ENCODE results near the gene NPAS4.

The NPAS4 gene

DNA sequence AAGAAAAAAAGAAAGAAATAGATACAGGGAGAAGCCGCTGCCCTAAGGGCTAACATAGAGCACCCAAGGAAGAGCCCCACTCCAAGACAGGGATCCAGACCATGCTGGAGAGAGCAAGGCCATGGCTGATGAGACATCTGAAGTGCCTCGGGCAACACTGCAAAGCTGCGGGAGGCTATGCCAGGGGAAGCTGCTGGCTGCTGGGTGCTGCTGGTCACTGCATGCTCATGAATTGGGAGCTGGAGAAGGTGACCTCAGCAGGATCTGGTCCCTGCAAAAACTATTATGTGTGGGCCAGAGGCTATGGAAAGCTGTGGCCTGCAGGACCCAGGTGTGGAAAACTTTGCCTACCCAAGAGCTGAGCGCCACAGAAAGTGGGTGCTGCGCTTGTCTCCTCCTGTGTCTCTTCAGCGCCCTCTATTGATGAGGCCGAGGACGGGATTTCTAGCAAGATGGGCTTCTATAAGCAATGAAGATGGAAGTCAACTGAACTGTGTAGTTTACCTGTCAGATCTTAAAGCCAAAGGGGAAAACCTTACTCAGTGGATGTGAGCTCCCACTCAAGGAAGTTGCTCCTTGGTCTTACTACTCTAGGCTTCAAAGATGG is 32.0 kb upstream of the NPAS4 start:
- TF ChIP-seq, protein P1, sequence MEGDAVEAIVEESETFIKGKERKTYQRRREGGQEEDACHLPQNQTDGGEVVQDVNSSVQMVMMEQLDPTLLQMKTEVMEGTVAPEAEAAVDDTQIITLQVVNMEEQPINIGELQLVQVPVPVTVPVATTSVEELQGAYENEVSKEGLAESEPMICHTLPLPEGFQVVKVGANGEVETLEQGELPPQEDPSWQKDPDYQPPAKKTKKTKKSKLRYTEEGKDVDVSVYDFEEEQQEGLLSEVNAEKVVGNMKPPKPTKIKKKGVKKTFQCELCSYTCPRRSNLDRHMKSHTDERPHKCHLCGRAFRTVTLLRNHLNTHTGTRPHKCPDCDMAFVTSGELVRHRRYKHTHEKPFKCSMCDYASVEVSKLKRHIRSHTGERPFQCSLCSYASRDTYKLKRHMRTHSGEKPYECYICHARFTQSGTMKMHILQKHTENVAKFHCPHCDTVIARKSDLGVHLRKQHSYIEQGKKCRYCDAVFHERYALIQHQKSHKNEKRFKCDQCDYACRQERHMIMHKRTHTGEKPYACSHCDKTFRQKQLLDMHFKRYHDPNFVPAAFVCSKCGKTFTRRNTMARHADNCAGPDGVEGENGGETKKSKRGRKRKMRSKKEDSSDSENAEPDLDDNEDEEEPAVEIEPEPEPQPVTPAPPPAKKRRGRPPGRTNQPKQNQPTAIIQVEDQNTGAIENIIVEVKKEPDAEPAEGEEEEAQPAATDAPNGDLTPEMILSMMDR (IDR thresholded peaks at IDR 0.05), result peak; percentile 32
- no peak for DNase-seq (ENCODE audit: low spot score)
- no peak overlapping the region for H3K4me3 ChIP-seq
- no peak overlapping the region for H3K27ac ChIP-seq

DNA sequence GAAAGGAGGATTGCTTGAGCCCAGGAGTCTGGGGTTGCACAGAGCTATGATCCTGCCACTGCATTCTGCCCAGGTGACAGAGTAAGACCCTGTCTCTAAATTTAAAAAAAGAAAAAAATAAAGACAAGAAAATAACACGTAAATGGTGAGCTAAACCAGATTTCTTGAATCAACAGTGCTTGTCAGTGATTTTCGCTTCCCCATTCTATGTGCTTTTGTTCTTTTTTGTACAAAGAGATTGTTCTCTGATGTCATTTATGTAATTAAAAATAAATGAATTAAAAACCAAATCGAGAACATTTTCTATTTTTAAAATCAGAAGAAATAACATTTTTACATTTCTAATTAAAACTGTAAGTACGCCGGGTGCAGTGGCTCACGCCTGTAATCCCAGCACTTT is 29.5 kb upstream of the NPAS4 start:
- H3K4me3 ChIP-seq, result no peak overlapping the region
- H3K27ac ChIP-seq, result no peak overlapping the region
- TF ChIP-seq, protein P1 (IDR thresholded peaks at IDR 0.05), result no peak
- no peak for DNase-seq (ENCODE audit: low spot score)

DNA sequence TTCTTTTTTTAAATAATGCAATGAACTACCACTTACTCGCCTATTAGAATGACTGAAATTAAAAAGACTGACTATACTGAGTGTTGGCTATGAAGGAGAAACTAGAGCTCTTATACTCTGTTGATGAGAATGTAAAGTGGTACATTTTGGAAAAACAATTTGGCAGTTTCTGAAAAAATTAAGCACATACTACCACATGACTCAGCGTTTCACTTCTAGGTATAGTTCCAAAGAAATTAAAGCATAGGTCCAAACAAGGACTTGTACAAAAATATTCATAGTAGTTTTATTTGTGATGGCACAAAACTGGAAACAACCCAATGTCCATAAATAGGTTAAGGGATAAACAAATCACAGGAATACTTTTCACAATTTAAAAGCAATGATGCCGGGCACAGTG is 26.9 kb upstream of the NPAS4 start:
- H3K4me3 ChIP-seq, result no peak overlapping the region
- DNase-seq (ENCODE audit: low spot score), result no peak
- TF ChIP-seq, protein P1 (IDR thresholded peaks at IDR 0.05), result no peak
- H3K27ac ChIP-seq, result no peak overlapping the region

GRCh38 chr11:66407651-66408050 is 13.2 kb upstream of the NPAS4 start:
- TF ChIP-seq, protein P1 (IDR thresholded peaks at IDR 0.05), result no peak
- H3K27ac ChIP-seq, result no peak overlapping the region
- H3K4me3 ChIP-seq, result no peak overlapping the region
- no peak for DNase-seq (ENCODE audit: low spot score)

DNA sequence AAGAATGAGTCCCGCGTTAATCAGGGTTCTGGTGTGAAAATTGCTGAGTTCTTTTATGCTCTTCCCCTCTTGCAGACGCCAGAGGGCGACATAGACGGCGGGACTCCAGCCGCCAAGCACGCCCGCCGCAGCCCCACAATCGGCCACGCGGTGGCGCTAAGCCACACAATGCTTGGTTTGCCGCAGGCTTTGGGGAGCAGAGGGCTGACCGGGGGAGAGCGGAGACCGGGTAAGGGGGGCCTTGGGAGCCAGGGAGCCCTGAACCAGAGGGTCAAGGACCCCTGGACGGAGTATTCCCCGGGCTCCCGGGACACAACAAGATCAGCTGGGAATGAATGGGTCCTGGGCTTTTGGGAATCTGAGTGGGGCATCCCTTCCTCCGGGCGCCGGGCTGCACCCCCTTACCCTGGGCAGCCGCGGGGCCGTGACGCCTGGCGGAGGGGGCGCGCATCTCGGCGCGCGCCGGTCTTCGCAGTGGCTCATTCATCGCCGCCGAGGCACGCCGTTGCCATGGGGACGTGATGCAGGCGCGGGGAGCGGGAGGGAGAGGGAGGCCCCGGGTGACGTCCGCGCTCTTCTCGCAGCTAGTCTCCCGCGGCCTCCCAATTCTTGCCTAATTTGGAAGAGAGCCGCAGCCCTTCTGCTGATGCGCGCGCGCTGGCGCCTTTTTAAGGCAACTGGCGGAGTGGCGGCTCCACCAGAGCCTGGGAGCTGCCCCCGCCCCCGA is 12.2 kb upstream of the NPAS4 start:
- TF ChIP-seq, protein P1 (IDR thresholded peaks at IDR 0.05), result peak; percentile 100
- Histone ChIP-seq H3K4me3 (peak overlapping the region; percentile 77), H3K27ac (peak overlapping the region; percentile 67 to 81)
- peak; percentile 93 for DNase-seq (ENCODE audit: low spot score)

- no peak for DNase-seq (ENCODE audit: low spot score)
- peak overlapping the region; percentile 77 for H3K4me3 ChIP-seq
- peak overlapping the region; percentile 67 to 81 for H3K27ac ChIP-seq
- TF ChIP-seq, protein P1 (IDR thresholded peaks at IDR 0.05), result no peak
These were observed 11.6 kb upstream of the NPAS4 start for GRCh38 chr11:66409226-66409625.

GRCh38 chr11:66410191-66410590 is 10.6 kb upstream of the NPAS4 start:
- TF ChIP-seq, protein P1 (IDR thresholded peaks at IDR 0.05), result no peak
- H3K27ac ChIP-seq, result peak overlapping the region; percentile 67 to 81
- H3K4me3 ChIP-seq, result no peak overlapping the region
- DNase-seq (ENCODE audit: low spot score), result no peak

All from coronary artery (tissue), 2 donors.